K562 (cell line): ENCODE data around the gene INVS. TPM values are rescaled to one million over a fixed set of nuclear protein-coding genes. Genes with fewer than 3 reads are reported as not detected.
A peak's percentile ranks its signal among the peaks of the same experiment; 100 is the strongest.

Experiments
- CBX3 ChIP-seq, 2 experiments: IDR thresholded peaks; 1 replicate in 1 of 2; 2 replicates in 1 of 2; pipeline ENCODE4 v1.6.1; 2012; ENCODE audit warnings: inconsistent platforms in 2 of 2, low read length in 2 of 2, borderline replicate concordance in 1 of 2, control low read depth in 1 of 2
- CTCF ChIP-seq, 3 experiments: IDR thresholded peaks in 2 of 3; conservative IDR thresholded peaks in 1 of 3; 2 replicates each; pipeline ENCODE4 v1.5.1; 2011 to 2012; ENCODE audit warnings: low read length in 3 of 3, mild to moderate bottlenecking in 3 of 3, control low read depth in 2 of 3, improper control_type of control experiment in 1 of 3, inconsistent platforms in 1 of 3, low read depth in 1 of 3, mixed read lengths in 1 of 3, moderate library complexity in 1 of 3; ENCODE audit not compliant: insufficient read depth in 2 of 3
- CTCFL ChIP-seq: IDR thresholded peaks from 2 replicates; pipeline ENCODE4 v1.6.1; 2011; ENCODE audit warnings: borderline replicate concordance, low read depth, mild to moderate bottlenecking, moderate library complexity, low read length; ENCODE audit not compliant: insufficient read depth, poor library complexity, severe bottlenecking
- EHMT2 ChIP-seq: fragments of 450-650 bp; IDR thresholded peaks from 2 replicates; pipeline ENCODE4 v1.6.1; 2018; ENCODE audit warnings: antibody characterized with exemption
- HNRNPUL1 ChIP-seq: fragments of 200-400 bp; formaldehyde crosslinking; IDR thresholded peaks from 2 replicates; pipeline ENCODE4 v1.6.1; 2017; ENCODE audit warnings: low read length
- POLR2B ChIP-seq: fragments of 450-650 bp; IDR thresholded peaks from 2 replicates; pipeline ENCODE4 v1.6.1; 2018; ENCODE audit warnings: low read depth; ENCODE audit not compliant: partially characterized antibody
- RB1 ChIP-seq: fragments of 450-650 bp; IDR thresholded peaks from 2 replicates; pipeline ENCODE4 v1.6.1; 2017; ENCODE audit warnings: low read depth, mild to moderate bottlenecking
- REST ChIP-seq, 2 experiments: fragments of 450-650 bp; formaldehyde crosslinking in 1 of 2; IDR thresholded peaks; 2 replicates each; pipeline versions ENCODE4 v1.4.0 to v1.6.1; 2014 to 2020; ENCODE audit warnings: mild to moderate bottlenecking in 2 of 2, borderline replicate concordance in 1 of 2, low read depth in 1 of 2
- XRCC5 ChIP-seq: fragments of 200-400 bp; formaldehyde crosslinking; IDR thresholded peaks from 2 replicates; pipeline ENCODE4 v1.6.1; 2017; ENCODE audit warnings: low read depth, mild to moderate bottlenecking, low read length
- ZFP36 ChIP-seq: fragments of 150-350 bp; IDR thresholded peaks from 2 replicates; pipeline ENCODE4 v1.6.1; 2018; ENCODE audit warnings: low read length, low read depth; ENCODE audit not compliant: partially characterized antibody
- polyA plus RNA-seq, 8 experiments: library from polyadenylated mRNA; depleted of rRNA in 4 of 8; stranded (reverse) in 5 of 8; unstranded in 3 of 8; fragments of >200 nt; fragmentation: Nextera tagmentation in 2 of 8; fragmentation: Illumina TruSeq in 1 of 8; extraction: Ambion mirVana in 2 of 8; extraction: Trizol in 1 of 8; gene quantifications; 2 replicates each; pipeline versions ENCODE4 v1.2.1 to v1.2.3, GENCODE V29; 2011 to 2014; ENCODE audit warnings: inconsistent platforms in 1 of 8, missing spikeins in 1 of 8
- total RNA-seq, 7 experiments: library from RNA; depleted of rRNA in 6 of 7; stranded (reverse); fragments of >200 nt in 6 of 7; fragmentation: Illumina TruSeq in 2 of 7; extraction: Trizol in 2 of 7; gene quantifications; 2 replicates each; pipeline versions ENCODE4 v1.2.1 to v1.2.3, GENCODE V29; 2011 to 2021; ENCODE audit warnings: low replicate concordance in 1 of 7

The INVS gene
- total and polyA plus RNA-seq, 9 of the 15 experiments (the other 6 are each of a cell fraction or from before 2014, with no cell fraction given): 0.77 to 18.5 (median 10.0) TPM

GRCh38 chr9:100216178-100216787, 117.2 kb downstream of the INVS start (continued):
- TF ChIP-seq ZFP36 (peak; percentile 24), RB1 (peak; percentile 56; the same call in 1 of the 2 replicates), XRCC5 (0 out of 2 replicates have a peak, but pooled peaks have one; percentile 45), POLR2B (no peak), REST (IDR thresholded peaks at IDR 0.05; ENCODE audit: borderline replicate concordance) (peak; percentile 82), REST (CRISPR knock-in tag; IDR thresholded peaks at IDR 0.05; ENCODE audit: low read depth) (no peak), HNRNPUL1 (no peak), CBX3 (IDR thresholded peaks at IDR 0.05; ENCODE audit: borderline replicate concordance in 1 of 2, low read length in 2 of 2) (no peak), CTCF (IDR thresholded peaks at IDR 0.05 in 2 of 3, conservative IDR thresholded peaks at IDR 0.05 in 1 of 3; ENCODE audit: insufficient read depth in 2 of 3, low read depth in 1 of 3, low read length in 3 of 3) (peak; percentile 84 to 88 (median 87)), CTCFL (peak; percentile 27), EHMT2 (peak; percentile 51; the same call in 1 of the 2 replicates)
